ACC112 (cell line): ENCODE measurements around the gene PPME1.
A peak's percentile ranks its signal among the peaks of the same experiment; 100 is the strongest.

Experiments
- H2AFZ ChIP-seq: fragments of 200-600 bp; sonication (generic); one replicate; pipeline ENCODE4 v1.6.0; 2017; ENCODE audit warnings: antibody characterized with exemption, low read length; ENCODE audit not compliant: unreplicated experiment
- H3K27ac ChIP-seq: fragments of 200-600 bp; sonication (generic); 2 replicates; pipeline ENCODE4 v1.5.1; 2014; ENCODE audit warnings: low read depth, mild to moderate bottlenecking, antibody characterized with exemption, low read length, moderate library complexity
- H3K27me3 ChIP-seq: fragments of 200-600 bp; sonication (generic); 2 replicates; pipeline ENCODE4 v1.6.1; 2014; ENCODE audit warnings: mild to moderate bottlenecking, antibody characterized with exemption, low read length, moderate library complexity, mixed read lengths; ENCODE audit not compliant: insufficient read depth
- H3K36me3 ChIP-seq: fragments of 200-600 bp; sonication (generic); 2 replicates; pipeline ENCODE4 v1.6.1; 2016; ENCODE audit warnings: mild to moderate bottlenecking, antibody characterized with exemption, low read length, moderate library complexity, mixed read lengths; ENCODE audit not compliant: insufficient read depth
- H3K4me1 ChIP-seq: fragments of 200-600 bp; sonication (generic); one replicate; pipeline ENCODE4 v1.6.1; 2016; ENCODE audit warnings: low read length, mixed read lengths; ENCODE audit not compliant: insufficient read depth, unreplicated experiment, control insufficient read depth
- H3K4me3 ChIP-seq: fragments of 200-600 bp; sonication (generic); 2 replicates; pipeline ENCODE4 v1.5.1; 2014; ENCODE audit warnings: mild to moderate bottlenecking, low read depth, low read length
- H3K79me2 ChIP-seq: fragments of 200-600 bp; sonication (generic); one replicate; pipeline ENCODE4 v1.6.0; 2016; ENCODE audit warnings: low read length; ENCODE audit not compliant: control insufficient read depth, unreplicated experiment, insufficient read depth

Gene PPME1

DNA sequence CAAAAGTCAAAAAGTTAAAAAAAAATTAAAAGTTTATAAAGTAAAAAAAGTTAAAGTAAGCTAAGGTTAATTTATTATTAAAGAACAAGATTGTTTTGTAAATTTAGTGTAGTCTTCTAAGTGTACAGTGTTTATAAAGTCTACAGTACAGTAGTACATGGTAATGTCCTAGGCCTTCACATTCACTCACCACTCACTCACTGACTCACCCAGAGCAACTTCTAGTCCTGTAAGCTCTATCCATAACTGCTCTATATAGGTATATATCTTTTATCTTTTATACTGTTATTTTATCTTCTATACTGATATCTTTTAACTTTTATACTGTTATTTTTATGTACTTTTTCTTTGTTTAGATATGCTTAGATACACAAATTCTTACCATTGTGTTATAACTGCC, 11.4 kb upstream of the PPME1 start:
- Histone ChIP-seq H3K36me3 (peaks cover 15% of the 10 kb centered on the region; the same call in 1 of the 2 replicates), H3K27ac (no peak overlapping the region), H3K4me3 (no peak overlapping the region), H3K4me1 (peaks cover 9% of the 10 kb centered on the region), H3K27me3 (no peaks in the 10 kb centered on the region), H3K79me2 (no peaks in the 10 kb centered on the region), H2AFZ (no peak overlapping the region)

GRCh38 chr11:74162681-74163467, 8.2 kb upstream of the PPME1 start:
- peaks cover 29% of the 10 kb centered on the region for H3K36me3 ChIP-seq
- no peaks in the 10 kb centered on the region for H3K4me1 ChIP-seq
- H3K4me3 ChIP-seq = no peak overlapping the region
- no peak overlapping the region for H3K27ac ChIP-seq
- H3K27me3 ChIP-seq = no peaks in the 10 kb centered on the region
- H3K79me2 ChIP-seq = no peaks in the 10 kb centered on the region
- no peak overlapping the region for H2AFZ ChIP-seq

DNA sequence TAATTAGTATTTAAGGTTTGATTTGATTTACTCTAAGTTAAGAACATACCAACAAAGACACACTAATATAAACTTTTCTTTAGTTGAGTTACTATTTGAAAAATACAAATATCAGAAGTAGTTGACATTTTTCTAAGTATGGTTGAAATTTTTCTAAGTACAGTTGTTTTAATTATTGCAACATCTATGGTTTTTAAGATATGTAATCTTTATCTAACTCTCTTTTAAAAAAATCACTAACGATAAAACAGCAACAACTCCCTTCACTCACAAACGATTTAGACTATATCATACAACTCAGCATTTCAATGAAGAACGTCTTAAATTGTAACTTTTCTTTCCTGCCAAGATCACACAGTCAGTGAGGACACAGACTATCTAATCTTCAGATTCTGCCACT, 2.3 kb upstream of the PPME1 start:
- H3K36me3 ChIP-seq = peaks cover 26% of the 10 kb centered on the region
- no peak overlapping the region for H3K27ac ChIP-seq
- peaks cover 46% of the 10 kb centered on the region for H3K79me2 ChIP-seq
- H3K4me3 ChIP-seq = peak overlapping the region; percentile 98
- H2AFZ ChIP-seq = no peak overlapping the region
- peaks cover 26% of the 10 kb centered on the region for H3K4me1 ChIP-seq
- H3K27me3 ChIP-seq = no peaks in the 10 kb centered on the region

GRCh38 chr11:74169738-74170458, 1.2 kb upstream of the PPME1 start:
- H3K4me3 ChIP-seq = peak overlapping the region; percentile 98
- peaks cover 16% of the 10 kb centered on the region for H3K36me3 ChIP-seq
- H3K4me1 ChIP-seq = peaks cover 32% of the 10 kb centered on the region
- H3K27me3 ChIP-seq = no peaks in the 10 kb centered on the region
- peak overlapping the region; percentile 80 for H3K27ac ChIP-seq
- H3K79me2 ChIP-seq = peaks cover 57% of the 10 kb centered on the region
- peak overlapping the region; percentile 98 for H2AFZ ChIP-seq

- H3K27me3 ChIP-seq = no peaks in the 10 kb centered on the region
- peak overlapping the region; percentile 94 for H2AFZ ChIP-seq
- H3K4me1 ChIP-seq = peaks cover 32% of the 10 kb centered on the region
- peaks cover 12% of the 10 kb centered on the region for H3K36me3 ChIP-seq
- H3K4me3 ChIP-seq = peak overlapping the region; percentile 98
- peak overlapping the region; percentile 80 for H3K27ac ChIP-seq
- peaks cover 69% of the 10 kb centered on the region for H3K79me2 ChIP-seq
Measured at GRCh38 chr11:74171630-74171968, 510 bp downstream of the PPME1 start.

GRCh38 chr11:74171997-74172396, 908 bp downstream of the PPME1 start:
- Histone ChIP-seq H2AFZ (peak overlapping the region; percentile 94), H3K79me2 (peaks cover 73% of the 10 kb centered on the region), H3K27ac (peak overlapping the region; percentile 80), H3K36me3 (peaks cover 8% of the 10 kb centered on the region), H3K4me1 (peaks cover 32% of the 10 kb centered on the region), H3K4me3 (peak overlapping the region; percentile 98), H3K27me3 (no peaks in the 10 kb centered on the region)

DNA sequence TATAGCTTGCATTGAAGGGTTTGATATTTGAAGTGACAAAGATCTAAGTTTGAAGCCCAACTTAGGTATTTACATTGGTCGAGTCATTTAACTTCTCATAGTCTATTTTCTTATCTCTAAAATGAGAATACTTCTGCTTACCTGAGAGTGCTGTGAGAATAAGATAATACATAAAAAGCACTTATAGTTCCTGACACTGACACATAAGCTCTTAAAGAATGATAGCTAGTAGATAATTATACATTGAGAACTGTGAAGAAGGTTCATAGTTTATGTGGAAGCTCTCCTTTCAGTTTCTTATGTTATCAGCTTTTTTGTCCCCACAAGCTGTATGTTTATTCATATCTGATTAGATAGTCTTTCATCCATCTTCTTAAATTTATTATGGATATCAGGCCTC, 4.8 kb downstream of the PPME1 start:
- peaks cover 75% of the 10 kb centered on the region for H3K79me2 ChIP-seq
- no peaks in the 10 kb centered on the region for H3K36me3 ChIP-seq
- H3K27ac ChIP-seq = no peak overlapping the region
- no peaks in the 10 kb centered on the region for H3K27me3 ChIP-seq
- H2AFZ ChIP-seq = no peak overlapping the region
- H3K4me1 ChIP-seq = peaks cover 18% of the 10 kb centered on the region
- H3K4me3 ChIP-seq = no peak overlapping the region

DNA sequence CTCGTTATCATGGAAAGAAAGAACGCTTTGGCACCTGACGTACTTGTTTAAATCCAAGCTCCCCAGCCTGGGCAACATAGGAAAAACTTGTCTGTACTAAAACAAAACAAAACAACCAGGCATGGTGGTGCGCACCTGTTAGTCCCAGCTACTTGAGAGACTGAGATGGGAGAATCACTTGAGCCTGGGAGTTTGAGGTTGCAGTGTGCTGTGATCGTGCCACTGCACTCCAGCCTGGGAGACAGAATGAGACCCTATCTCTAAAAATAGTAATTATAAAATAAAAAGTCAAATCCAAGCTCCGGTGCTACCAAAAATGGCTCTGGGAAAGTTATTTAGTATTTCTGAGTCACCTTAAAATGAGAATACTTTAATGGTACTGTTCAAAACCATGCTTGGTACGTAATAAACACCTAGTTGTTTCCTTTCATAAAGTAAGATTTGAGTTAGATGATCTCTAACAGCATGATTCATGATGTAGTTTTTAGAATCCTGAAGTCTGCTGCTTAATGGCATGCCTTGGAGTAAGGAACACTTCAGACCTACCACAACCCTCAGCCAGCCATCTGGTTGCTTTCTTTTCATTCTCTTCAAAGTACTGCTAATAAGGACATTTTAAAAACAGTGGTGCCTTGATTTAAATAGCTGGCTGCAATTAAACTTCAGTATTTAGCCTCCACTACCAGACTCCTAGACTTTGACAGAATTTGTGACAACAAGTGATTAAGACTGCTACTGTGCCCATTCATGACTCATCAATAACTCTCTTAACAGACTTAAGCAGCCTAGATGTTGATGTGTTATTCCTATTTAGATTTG, 8.4 kb downstream of the PPME1 start:
- Histone ChIP-seq H3K27ac (no peak overlapping the region), H3K79me2 (peaks cover 72% of the 10 kb centered on the region), H2AFZ (no peak overlapping the region), H3K4me1 (no peaks in the 10 kb centered on the region), H3K27me3 (no peaks in the 10 kb centered on the region), H3K4me3 (no peak overlapping the region), H3K36me3 (no peaks in the 10 kb centered on the region)

DNA sequence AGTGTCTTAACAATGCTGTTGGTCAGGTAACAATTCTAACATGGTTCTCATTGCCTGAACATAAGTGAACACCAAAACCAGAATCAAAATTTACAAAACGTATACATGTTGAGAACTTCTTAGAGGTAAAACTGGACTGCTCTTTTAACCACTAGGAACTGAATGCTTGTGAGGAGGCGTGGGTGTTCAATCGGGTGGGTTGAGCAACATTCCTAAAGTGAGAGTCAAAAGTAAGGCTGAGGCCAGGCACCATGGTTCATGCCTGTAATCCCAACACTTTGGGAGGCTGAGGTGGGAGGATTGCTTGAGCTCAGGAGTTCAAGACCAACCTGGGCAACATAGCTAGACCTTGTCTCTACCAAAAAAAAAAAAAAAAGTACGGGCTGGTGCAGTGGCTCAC, 11.5 kb downstream of the PPME1 start:
- Histone ChIP-seq H3K79me2 (peaks cover 71% of the 10 kb centered on the region), H3K27me3 (no peaks in the 10 kb centered on the region), H3K27ac (no peak overlapping the region)

GRCh38 chr11:74185285-74185684, 14.2 kb downstream of the PPME1 start:
- H3K4me3 ChIP-seq = no peak overlapping the region
- no peaks in the 10 kb centered on the region for H3K27me3 ChIP-seq
- peaks cover 68% of the 10 kb centered on the region for H3K79me2 ChIP-seq
- H3K4me1 ChIP-seq = peaks cover 5% of the 10 kb centered on the region
- H2AFZ ChIP-seq = no peak overlapping the region
- H3K36me3 ChIP-seq = peaks cover 6% of the 10 kb centered on the region; the same call in 1 of the 2 replicates
- no peak overlapping the region for H3K27ac ChIP-seq

More for the DNA sequence above, 11.5 kb downstream of the PPME1 start:
- no peak overlapping the region for H3K4me3 ChIP-seq
- no peaks in the 10 kb centered on the region; the same call in 1 of the 2 replicates for H3K36me3 ChIP-seq
- H3K4me1 ChIP-seq = peaks cover 5% of the 10 kb centered on the region
- H2AFZ ChIP-seq = no peak overlapping the region
